HG03135 (cell line): ENCODE measurements around the gene TRIM74.
A peak's percentile ranks its signal among the peaks of the same experiment; 100 is the strongest.
"Not testable (repeated sequence)": the region's sequence is repeated elsewhere in the genome, so short reads cannot be mapped to it uniquely, and the experiment has no call there.

Experiments used
- ATAC-seq: cut with Tn5 transposase; IDR thresholded peaks from one replicate; pipeline ENCODE4 v1.9.1; 2021; ENCODE audit warnings: mild to moderate bottlenecking, moderate library complexity; ENCODE audit not compliant: unreplicated experiment

The TRIM74 gene

GRCh38 chr7:72960626-72961345, 8.5 kb downstream of the TRIM74 start:
- not testable (repeated sequence) for ATAC-seq

- not testable (repeated sequence) for ATAC-seq
These were observed 9.2 kb downstream of the TRIM74 start for GRCh38 chr7:72960029-72960428.

- ATAC-seq: peak; percentile 89
These were observed 14.6 kb downstream of the TRIM74 start for GRCh38 chr7:72954563-72955198.

- peak; percentile 60 for ATAC-seq
These were observed 15.2 kb downstream of the TRIM74 start for GRCh38 chr7:72953901-72954562.

- not testable (repeated sequence) for ATAC-seq
These were observed 18.8 kb downstream of the TRIM74 start for GRCh38 chr7:72950432-72950831.

GRCh38 chr7:72949686-72950085, 19.6 kb downstream of the TRIM74 start:
- ATAC-seq: not testable (repeated sequence)

- ATAC-seq: not testable (repeated sequence)
These were observed 20.0 kb downstream of the TRIM74 start for GRCh38 chr7:72949276-72949675.

GRCh38 chr7:72948714-72949113, 20.6 kb downstream of the TRIM74 start:
- ATAC-seq: not testable (repeated sequence)

- not testable (repeated sequence) for ATAC-seq
These were observed 23.0 kb downstream of the TRIM74 start for GRCh38 chr7:72946130-72946745.

GRCh38 chr7:72945597-72945996, 23.7 kb downstream of the TRIM74 start:
- ATAC-seq: not testable (repeated sequence)

GRCh38 chr7:72944937-72945336, 24.3 kb downstream of the TRIM74 start:
- not testable (repeated sequence) for ATAC-seq

GRCh38 chr7:72942956-72943355, 26.3 kb downstream of the TRIM74 start:
- not testable (repeated sequence) for ATAC-seq

GRCh38 chr7:72942022-72942705, 27.1 kb downstream of the TRIM74 start:
- not testable (repeated sequence) for ATAC-seq

GRCh38 chr7:72928216-72928615, 41.0 kb downstream of the TRIM74 start:
- ATAC-seq: not testable (repeated sequence)

GRCh38 chr7:72927791-72928190, 41.5 kb downstream of the TRIM74 start:
- not testable (repeated sequence) for ATAC-seq

- no peak for ATAC-seq
These were observed 43.6 kb downstream of the TRIM74 start for GRCh38 chr7:72925546-72926120.

GRCh38 chr7:72924733-72925545, 44.3 kb downstream of the TRIM74 start, which contains the start of gene POM121:
Gene POM121 (plus strand): TSS chr7:72925095. CDS start chr7:72925122, 27 bp downstream.
- ATAC-seq: peak; percentile 84

GRCh38 chr7:72924386-72924732, 44.9 kb downstream of the TRIM74 start:
- ATAC-seq: no peak

GRCh38 chr7:72919256-72919775, 50.0 kb downstream of the TRIM74 start:
- ATAC-seq: no peak
